DMS53 (cell line): ENCODE results near the gene ANKIB1.
"Not testable (repeated sequence)": the region's sequence is repeated elsewhere in the genome, so short reads cannot be mapped to it uniquely, and the experiment has no call there.

Source experiments
- DNase-seq: peaks from one replicate; lab custom pipeline; 2025; lab: John Stamatoyannopoulos, UW

Gene ANKIB1

GRCh38 chr7:92410162-92410561, 164.4 kb downstream of the ANKIB1 start:
- not testable (repeated sequence) for DNase-seq

- DNase-seq, result no peak
Measured at GRCh38 chr7:92412745-92413144, 167.0 kb downstream of the ANKIB1 start.

- DNase-seq, result no peak
Measured at GRCh38 chr7:92413550-92413949, 167.8 kb downstream of the ANKIB1 start.

GRCh38 chr7:92415225-92415624, 169.5 kb downstream of the ANKIB1 start:
- DNase-seq, result no peak

GRCh38 chr7:92417913-92418312, 172.1 kb downstream of the ANKIB1 start:
- peak; percentile 11 for DNase-seq

- DNase-seq, result peak; percentile 95
Measured at GRCh38 chr7:92421676-92422435, 176.1 kb downstream of the ANKIB1 start.

GRCh38 chr7:92422926-92423325, 177.2 kb downstream of the ANKIB1 start:
- DNase-seq, result no peak

GRCh38 chr7:92423710-92424131, 177.9 kb downstream of the ANKIB1 start:
- peak; percentile 54 for DNase-seq

GRCh38 chr7:92425311-92425947, 179.7 kb downstream of the ANKIB1 start:
- peak; percentile 83 for DNase-seq

- DNase-seq, result no peak
Measured at GRCh38 chr7:92427193-92427592, 181.4 kb downstream of the ANKIB1 start.

- no peak for DNase-seq
Measured at GRCh38 chr7:92432299-92432946, 186.6 kb downstream of the ANKIB1 start.

- no peak for DNase-seq
Measured at GRCh38 chr7:92433019-92433418, 187.2 kb downstream of the ANKIB1 start.

- no peak for DNase-seq
Measured at GRCh38 chr7:92435542-92435941, 189.8 kb downstream of the ANKIB1 start.

GRCh38 chr7:92436612-92437445, 191.1 kb downstream of the ANKIB1 start:
- DNase-seq, result no peak

GRCh38 chr7:92437956-92438491, 192.2 kb downstream of the ANKIB1 start:
- DNase-seq, result no peak

- DNase-seq, result not testable (repeated sequence)
Measured at GRCh38 chr7:92442720-92443119, 196.9 kb downstream of the ANKIB1 start.

GRCh38 chr7:92446869-92447344, 201.1 kb downstream of the ANKIB1 start:
- no peak for DNase-seq

- DNase-seq, result peak; percentile 98
Measured at GRCh38 chr7:92447345-92448204, 201.8 kb downstream of the ANKIB1 start, which contains the start of gene GATAD1. Gene GATAD1 (plus strand): TSS chr7:92447482. CDS start chr7:92447730, 248 bp downstream.

- peak; percentile 92 for DNase-seq
Measured at GRCh38 chr7:92448205-92448747, 202.5 kb downstream of the ANKIB1 start.
